ENCODE measurements around the gene TRIM46. TPM values are rescaled to one million over a fixed set of nuclear protein-coding genes. Genes with fewer than 3 reads are reported as not detected.

The TRIM46 gene
- total and polyA plus RNA-seq, 2 experiments from 2014 or later, result 2.9 to 5.4 TPM

DNA sequence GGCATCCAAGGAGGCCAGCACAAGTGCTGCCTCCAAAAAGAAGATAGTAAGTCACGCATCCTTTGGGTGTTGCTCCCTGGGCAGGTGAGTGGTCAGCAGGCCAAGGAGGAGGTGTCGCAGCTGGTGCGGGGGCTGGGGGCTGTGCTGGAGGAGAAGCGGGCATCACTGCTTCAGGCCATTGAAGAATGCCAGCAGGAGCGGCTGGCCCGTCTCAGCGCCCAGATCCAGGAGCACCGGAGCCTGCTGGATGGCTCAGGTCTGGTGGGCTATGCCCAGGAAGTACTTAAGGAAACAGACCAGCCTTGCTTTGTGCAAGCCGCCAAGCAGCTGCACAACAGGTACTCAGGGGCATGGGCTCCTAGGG lies 4.3 kb downstream of the TRIM46 start:
- Histone ChIP-seq H3K27me3 (peaks cover 6% of the 10 kb centered on the region), H3K27ac (no peak overlapping the region), H3K4me1 (ENCODE audit: low read depth) (no peaks in the 10 kb centered on the region), H3K4me3 (no peak overlapping the region), H3K36me3 (no peaks in the 10 kb centered on the region), H3K9me3 (ENCODE audit: low read depth) (no peaks in the 10 kb centered on the region)
- TF ChIP-seq, protein P1, sequence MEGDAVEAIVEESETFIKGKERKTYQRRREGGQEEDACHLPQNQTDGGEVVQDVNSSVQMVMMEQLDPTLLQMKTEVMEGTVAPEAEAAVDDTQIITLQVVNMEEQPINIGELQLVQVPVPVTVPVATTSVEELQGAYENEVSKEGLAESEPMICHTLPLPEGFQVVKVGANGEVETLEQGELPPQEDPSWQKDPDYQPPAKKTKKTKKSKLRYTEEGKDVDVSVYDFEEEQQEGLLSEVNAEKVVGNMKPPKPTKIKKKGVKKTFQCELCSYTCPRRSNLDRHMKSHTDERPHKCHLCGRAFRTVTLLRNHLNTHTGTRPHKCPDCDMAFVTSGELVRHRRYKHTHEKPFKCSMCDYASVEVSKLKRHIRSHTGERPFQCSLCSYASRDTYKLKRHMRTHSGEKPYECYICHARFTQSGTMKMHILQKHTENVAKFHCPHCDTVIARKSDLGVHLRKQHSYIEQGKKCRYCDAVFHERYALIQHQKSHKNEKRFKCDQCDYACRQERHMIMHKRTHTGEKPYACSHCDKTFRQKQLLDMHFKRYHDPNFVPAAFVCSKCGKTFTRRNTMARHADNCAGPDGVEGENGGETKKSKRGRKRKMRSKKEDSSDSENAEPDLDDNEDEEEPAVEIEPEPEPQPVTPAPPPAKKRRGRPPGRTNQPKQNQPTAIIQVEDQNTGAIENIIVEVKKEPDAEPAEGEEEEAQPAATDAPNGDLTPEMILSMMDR (IDR thresholded peaks at IDR 0.05; ENCODE audit: low read depth, low read length), result no peak
- no peak for DNase-seq (ENCODE audit: low read depth in 1 of 2, low spot score in 1 of 2)

DNA sequence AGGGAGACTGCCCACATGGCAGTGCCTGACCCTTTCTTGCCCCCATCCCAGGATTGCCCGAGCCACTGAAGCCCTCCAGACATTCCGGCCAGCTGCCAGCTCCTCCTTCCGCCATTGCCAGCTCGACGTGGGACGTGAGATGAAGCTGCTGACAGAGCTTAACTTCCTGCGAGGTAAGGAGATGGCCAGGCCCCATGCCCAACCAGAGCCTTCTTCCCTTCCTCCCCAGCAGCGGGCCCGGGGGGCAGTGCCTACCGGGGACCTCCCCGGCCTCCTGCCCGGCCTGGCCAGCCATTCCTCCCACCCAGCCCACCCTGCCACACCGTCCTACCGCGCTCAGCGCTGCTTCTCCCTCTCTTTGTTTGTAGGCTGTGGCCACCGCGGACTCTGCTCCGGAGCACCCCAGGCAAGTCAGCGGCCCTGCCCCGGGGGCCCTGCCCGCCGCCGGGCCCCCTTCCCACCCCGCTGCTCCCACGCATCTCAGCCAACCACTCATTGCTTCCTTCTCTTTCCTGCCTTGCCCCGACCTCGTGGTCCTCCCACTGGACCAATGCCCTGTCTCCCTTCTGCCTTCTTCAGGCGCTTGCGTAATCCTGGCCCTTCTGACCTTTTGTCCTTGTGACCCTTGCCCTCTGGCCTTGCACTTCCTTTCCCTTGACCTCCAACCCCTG lies 4.9 kb downstream of the TRIM46 start:
- Histone ChIP-seq H3K27ac (no peak overlapping the region), H3K9me3 (ENCODE audit: low read depth) (no peaks in the 10 kb centered on the region), H3K4me1 (ENCODE audit: low read depth) (no peaks in the 10 kb centered on the region), H3K27me3 (peaks cover 6% of the 10 kb centered on the region), H3K4me3 (no peak overlapping the region), H3K36me3 (no peaks in the 10 kb centered on the region)
- DNase-seq (ENCODE audit: low read depth in 1 of 2, low spot score in 1 of 2), result no peak
- TF ChIP-seq, protein P1 (IDR thresholded peaks at IDR 0.05; ENCODE audit: low read depth, low read length), result no peak

DNA sequence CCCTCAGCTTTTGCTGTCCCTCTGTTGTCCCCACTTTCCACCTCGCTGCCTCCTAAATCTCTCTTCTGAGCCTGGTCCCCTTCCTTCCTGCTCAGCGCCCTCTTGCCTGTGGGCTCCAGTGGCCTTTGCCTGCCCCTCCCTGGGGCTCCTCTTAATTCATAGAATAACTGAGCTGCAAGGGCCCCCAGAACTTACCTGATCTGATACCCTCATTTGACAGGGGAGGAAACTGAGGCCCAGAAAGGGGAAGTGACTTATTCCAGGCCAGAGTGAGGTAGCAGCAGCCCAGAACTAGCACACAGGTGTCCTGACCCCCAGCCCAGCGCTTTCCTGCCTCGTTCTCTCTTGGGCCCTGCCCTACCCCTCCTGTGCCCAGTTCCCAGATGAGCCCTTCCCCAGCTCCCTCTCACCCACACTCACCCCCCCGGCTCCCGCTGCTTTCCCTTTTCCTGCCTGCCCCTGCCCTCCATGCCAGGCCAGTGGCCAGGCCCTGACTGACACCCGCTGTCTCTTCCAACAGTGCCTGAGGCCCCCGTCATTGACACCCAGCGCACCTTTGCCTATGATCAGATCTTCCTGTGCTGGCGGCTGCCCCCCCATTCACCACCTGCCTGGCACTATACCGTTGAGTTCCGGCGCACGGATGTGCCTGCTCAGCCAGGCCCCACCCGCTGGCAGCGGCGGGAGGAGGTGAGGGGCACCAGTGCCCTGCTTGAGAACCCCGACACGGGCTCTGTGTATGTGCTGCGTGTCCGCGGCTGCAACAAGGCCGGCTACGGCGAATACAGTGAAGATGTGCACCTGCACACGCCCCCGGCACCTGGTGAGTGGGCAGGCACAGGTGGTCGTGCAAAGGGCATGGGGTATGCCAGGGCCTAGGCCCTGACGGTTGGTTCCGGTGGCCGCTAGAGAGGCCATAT lies 5.7 kb downstream of the TRIM46 start:
- Histone ChIP-seq H3K4me3 (no peak overlapping the region), H3K27ac (no peak overlapping the region), H3K27me3 (peaks cover 2% of the 10 kb centered on the region), H3K9me3 (ENCODE audit: low read depth) (no peaks in the 10 kb centered on the region), H3K4me1 (ENCODE audit: low read depth) (no peaks in the 10 kb centered on the region), H3K36me3 (no peaks in the 10 kb centered on the region)
- TF ChIP-seq, protein P1 (IDR thresholded peaks at IDR 0.05; ENCODE audit: low read depth, low read length), result no peak
- no peak for DNase-seq (ENCODE audit: low read depth in 1 of 2, low spot score in 1 of 2)

DNA sequence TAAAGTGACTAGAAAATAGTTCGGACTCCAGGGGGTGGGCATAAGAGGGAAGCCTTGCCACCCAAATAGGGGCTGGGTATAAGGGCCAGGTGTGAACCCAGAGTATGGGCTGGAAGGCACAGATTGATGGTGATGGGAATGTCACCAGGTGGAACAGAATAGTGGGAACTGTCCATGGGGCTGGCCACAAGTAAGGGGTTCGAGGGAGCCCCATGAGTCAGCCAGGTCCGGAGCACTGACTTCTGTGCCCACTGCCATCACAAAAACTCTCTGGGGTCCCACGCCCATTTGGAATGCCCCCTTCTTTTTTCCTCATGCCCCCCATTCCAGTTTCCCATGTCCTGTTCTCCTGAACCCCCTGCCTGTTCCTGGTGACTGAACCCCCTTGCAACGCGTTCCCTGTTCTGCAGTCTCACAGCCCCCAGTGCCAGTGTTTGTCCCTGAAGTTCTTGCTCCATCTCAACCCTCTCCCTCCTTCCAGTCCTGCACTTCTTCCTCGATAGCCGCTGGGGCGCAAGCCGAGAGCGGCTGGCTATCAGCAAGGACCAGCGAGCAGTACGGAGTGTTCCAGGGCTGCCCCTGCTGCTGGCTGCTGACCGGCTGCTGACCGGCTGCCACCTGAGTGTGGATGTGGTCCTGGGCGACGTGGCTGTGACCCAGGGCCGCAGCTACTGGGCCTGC lies 7.9 kb downstream of the TRIM46 start:
- TF ChIP-seq, protein P1 (IDR thresholded peaks at IDR 0.05; ENCODE audit: low read depth, low read length), result no peak
- H3K36me3 ChIP-seq, result no peaks in the 10 kb centered on the region
- DNase-seq (ENCODE audit: low read depth in 1 of 2, low spot score in 1 of 2), result no peak
- peaks cover 10% of the 10 kb centered on the region for H3K4me1 ChIP-seq (ENCODE audit: low read depth)
- no peaks in the 10 kb centered on the region for H3K27me3 ChIP-seq
- no peaks in the 10 kb centered on the region for H3K9me3 ChIP-seq (ENCODE audit: low read depth)
- H3K27ac ChIP-seq, result no peak overlapping the region
- H3K4me3 ChIP-seq, result no peak overlapping the region

DNA sequence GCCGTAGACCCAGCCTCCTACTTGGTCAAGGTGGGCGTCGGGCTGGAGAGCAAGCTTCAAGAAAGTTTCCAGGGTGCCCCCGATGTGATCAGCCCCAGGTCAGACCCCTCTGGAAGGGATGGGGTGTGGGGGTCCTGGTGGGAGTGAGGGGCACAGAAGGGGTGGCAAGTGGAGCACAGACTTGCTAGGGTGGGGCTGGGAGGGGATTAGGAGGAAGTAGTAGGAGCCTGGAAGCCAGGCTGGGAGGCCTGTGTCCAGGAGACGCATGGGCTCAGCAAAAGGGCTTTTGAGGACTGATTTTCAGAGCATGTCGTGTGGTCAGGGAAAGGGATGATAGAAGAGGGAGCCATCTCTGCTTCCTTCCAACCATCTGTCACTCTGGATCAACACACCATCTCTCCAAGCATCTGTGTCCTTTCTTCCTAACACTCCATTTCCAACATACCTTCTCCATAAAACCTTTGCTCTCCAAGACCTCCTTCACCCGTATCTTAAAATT lies 8.5 kb downstream of the TRIM46 start:
- peaks cover 10% of the 10 kb centered on the region for H3K4me1 ChIP-seq (ENCODE audit: low read depth)
- H3K36me3 ChIP-seq, result no peaks in the 10 kb centered on the region
- H3K27me3 ChIP-seq, result no peaks in the 10 kb centered on the region
- DNase-seq (ENCODE audit: low read depth in 1 of 2, low spot score in 1 of 2), result no peak
- TF ChIP-seq, protein P1 (IDR thresholded peaks at IDR 0.05; ENCODE audit: low read depth, low read length), result no peak
- no peak overlapping the region for H3K27ac ChIP-seq
- H3K4me3 ChIP-seq, result no peak overlapping the region
- no peaks in the 10 kb centered on the region for H3K9me3 ChIP-seq (ENCODE audit: low read depth)

All from cardiac muscle cell (in vitro differentiated cells and primary cell).